HG03442 (cell line): ENCODE results near the gene F12.
"Not testable (repeated sequence)": the region's sequence is repeated elsewhere in the genome, so short reads cannot be mapped to it uniquely, and the experiment has no call there.

Source experiments
- ATAC-seq: cut with Tn5 transposase; IDR thresholded peaks from one replicate; pipeline ENCODE4 v1.9.1; 2021; ENCODE audit warnings: mild to moderate bottlenecking, moderate library complexity; ENCODE audit not compliant: unreplicated experiment

Gene F12

DNA sequence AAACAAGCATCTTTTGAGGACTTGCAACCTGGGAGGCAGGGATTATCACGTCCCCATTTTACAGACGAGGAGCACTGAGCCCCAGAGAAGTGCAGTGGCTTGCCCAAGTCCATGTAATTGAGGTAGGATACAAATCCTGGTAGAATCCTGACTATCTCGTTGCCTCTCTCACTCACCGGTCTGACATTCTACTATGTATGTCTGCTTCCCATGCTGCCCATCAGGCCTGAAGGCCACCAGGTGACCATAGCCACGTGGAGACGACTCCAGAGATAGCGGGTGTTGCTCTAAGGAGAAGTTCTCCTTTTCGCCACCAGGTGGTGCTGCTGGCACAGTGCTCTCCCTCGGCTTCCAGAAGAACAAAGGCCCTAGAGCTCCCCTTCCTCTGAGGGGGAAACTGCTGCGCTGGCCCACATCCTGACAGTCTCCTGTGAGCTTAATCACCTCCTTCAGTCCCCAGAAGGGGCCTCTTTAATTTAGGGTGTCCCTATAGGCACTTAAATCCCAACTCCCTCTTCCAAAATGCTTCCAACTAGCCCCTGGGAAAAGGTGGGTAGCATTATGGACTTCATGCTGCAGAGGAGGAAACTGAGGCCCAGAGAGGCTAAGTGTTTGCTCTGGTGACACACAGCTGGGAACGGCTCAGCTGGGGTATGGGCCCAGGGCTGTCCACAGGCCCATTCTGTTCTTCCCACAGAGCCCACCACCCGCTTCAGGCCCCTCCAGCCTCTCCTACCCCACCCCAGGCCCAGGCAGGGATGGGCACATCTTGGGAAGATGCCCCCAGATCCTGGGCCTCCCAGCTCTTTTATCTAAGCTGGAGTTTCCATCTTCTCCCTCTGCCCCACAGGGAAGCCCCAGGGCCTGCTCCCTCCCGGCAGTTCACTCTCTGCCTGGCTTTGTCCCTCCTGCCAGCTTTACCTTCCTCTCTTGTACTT, 18.7 kb downstream of the F12 start:
- no peak for ATAC-seq

DNA sequence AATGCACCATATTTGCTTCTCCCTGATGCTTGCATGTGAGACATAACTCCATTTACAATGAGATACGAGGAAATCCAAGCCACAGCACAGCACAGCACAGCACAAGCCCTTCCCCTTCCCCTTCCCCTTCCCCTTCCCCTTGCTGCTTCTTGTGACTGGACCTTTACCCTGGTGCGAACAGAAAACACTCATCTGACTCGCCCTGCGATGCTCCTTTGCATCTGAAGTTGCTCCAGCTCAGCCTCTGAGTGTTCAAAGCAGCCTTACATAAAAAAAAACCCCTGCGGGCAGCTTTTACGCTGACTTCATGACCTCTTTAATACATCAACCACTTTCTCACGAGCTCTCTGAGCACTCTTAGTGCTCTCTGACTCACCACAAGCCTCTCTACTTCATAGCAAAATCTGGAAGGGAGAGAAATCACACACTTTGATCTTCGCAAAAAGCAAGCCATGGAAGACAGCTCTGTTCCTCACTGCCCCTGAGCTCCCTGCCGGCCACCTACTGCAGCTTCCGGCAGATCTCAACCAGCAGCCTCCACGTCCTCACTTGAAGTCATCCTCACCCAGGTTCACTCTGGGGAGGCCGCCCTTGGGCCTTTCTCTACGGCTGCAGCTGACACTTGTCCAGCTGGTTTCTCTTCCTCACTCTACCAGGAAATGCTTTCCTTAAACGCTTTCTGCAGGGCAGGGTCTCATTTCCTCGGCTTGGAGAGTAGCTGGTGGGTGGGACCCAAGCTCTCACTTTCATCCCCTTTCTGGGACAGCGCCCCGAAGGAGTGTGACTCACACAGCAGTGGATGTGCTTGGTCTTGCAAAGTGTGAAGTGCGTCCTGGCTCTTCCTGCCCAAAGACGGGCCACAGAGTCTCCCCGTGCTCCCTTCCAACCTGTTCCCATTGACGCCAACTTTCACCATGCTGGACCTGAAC, 19.9 kb downstream of the F12 start:
- ATAC-seq, result peak; percentile 34

DNA sequence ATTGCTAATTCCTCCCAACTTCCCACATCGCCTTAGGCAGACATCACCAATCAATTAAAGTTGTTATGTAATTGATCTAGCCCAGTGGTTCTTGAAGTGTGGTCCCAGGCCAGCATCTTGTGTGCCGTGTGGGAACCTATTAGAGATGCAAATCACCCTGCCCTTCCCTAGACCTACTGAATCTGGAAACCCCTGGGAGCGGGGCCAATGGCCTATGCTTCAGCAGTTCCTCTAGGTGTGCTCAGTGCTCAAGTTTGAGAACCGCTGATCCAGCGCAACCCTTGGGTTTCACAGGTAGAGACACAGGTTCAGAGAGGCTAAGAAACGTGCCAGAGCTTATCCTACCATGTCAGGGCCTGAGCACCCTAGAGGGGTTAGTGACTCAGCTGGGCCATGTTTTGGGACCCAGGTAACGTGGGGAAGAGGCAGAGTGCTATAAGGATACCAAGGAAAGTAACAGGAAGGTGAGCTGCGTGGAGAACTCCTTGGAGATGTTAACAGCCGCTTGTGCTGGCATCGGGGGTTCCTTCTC, 20.8 kb downstream of the F12 start:
- no peak for ATAC-seq

GRCh38 chr5:177387405-177387804, 22.0 kb downstream of the F12 start:
- no peak for ATAC-seq

DNA sequence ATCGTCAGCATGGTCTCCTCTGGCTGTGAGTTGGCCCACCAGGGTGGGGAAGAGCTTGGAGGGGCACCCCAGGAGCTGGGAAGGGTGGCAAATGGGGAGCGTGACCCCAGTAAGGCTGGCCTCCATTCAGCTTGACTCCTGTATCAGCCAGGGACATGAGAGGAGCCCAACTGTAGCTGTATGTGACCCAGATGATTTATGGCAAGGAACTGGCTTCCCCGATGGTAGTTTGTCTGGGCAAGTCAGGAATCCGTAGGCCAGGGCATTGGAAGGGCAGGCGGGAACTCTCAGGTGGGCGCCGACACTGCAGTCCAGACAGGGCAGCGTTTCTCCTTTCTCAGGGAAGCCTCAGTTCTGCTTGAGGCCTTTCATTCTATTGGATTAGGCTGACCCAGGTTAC, 22.8 kb downstream of the F12 start:
- ATAC-seq, result no peak

GRCh38 chr5:177385720-177386119, 23.6 kb downstream of the F12 start:
- no peak for ATAC-seq

- ATAC-seq, result no peak
Measured at GRCh38 chr5:177384134-177384533, 25.2 kb downstream of the F12 start, which contains the start of gene SLC34A1. Gene SLC34A1, plus strand, starts transcription at chr5:177384434. Its CDS starts 1,308 bp downstream, at chr5:177385742.

GRCh38 chr5:177383181-177383580, 26.2 kb downstream of the F12 start:
- no peak for ATAC-seq

DNA sequence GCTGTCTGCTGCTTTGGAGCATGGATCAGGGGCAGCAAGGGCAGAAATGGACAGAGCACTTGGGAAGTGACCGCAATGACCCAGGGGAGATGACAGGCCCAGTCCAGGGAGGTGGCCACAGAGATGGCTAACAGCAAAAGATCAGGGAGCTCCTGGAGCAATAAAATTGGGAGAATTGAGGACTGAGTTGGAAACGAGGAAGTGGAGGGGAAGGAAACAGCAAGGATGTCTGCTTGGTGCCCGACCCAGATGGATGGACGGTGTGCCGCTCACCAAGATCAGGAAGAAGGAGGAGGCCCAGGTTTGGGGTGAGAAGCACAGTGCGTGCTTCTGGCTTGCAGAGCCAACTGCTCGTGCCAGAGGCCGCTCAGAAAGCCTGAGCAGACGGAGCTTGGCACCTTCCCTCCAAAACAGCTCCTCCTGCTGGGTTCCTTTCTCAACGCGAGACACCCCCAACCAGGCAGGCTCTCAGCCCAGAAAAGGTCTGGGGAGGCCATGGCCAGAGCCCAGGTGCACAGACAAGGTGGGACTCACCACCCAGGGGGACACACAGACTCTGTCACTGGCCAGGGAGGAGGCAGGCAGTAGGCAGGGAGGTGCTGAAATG, 26.8 kb downstream of the F12 start:
- ATAC-seq, result no peak

DNA sequence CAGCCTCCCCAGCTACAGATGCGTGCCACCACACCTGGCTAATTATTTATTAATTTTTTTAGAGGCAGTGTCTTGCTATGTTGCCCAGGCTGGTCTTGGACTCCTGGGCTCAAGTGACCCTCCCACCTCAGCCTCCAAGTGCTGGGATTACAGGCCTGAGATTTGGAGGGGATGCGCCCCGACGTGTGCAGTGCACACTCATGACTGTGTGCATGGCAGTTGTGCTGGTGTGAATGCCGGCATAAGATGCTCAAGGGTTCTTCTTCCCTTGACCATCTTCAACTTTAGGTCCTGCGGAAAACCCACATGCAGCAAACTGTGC, 28.6 kb downstream of the F12 start:
- ATAC-seq, result no peak

- ATAC-seq, result peak; percentile 54
Measured at GRCh38 chr5:177378884-177379883, 30.2 kb downstream of the F12 start.

DNA sequence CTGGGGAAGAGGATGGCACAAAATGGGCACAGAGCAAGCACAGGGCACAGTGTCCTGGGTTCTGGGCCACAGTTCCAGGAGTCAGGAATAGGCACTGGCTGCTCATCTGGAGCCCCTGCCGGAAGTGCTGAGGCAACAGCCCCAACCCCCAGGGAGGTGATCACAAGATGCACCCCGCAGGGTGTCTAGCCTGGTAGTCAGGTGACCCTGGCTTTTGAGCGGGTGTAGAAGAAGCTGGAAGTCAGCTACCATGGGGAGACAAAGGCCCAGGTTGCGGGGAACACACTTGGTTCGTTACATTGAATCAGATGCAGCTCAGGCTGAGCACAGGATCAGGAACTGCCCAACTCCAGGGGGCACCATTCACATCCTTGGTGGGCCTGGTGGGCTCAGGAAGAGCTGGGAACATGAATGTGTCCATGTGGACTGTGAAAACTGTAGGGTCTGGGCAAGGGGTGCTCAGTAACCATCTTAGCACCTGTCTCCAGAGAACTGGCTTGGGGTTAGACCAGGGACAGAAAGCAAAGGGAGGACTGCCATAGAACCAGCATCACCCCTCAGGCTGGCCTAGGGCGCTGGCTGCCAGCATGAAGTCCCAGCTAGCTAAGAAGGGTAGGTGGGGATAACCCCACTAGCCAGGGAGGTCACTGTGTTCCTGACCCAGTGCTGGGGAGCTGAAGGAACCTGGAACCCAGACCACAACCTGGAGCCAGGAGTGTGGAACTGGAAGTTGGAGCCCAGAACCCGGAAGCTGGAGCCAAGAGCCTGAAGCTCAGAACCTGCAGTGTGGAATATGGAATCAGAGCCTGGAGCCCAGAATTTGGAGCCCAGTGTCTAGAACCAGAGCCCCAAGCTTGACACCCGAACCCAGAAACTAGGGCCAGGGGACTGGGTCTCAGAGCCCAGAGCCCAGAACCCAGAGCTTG, 31.2 kb downstream of the F12 start:
- ATAC-seq, result no peak

DNA sequence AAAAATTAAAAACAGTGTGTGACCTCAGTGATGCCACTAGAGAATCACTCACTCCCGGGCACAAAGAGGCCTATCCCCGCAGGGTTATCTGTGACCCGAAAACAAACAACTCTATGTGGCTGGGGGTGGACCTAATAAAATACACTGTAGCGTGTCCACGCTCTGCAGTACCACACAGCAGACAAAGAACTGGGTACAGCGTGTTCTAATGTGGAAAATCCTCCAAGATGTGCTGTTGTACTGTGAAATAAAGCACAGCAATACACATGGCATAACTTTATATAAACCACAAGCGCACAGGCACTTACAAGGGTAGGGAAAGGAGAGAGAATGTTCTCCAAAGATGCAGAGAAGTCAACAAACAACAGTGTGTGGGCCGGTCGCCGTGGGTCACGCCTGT, 33.3 kb downstream of the F12 start:
- no peak for ATAC-seq

GRCh38 chr5:177375516-177375915, 33.8 kb downstream of the F12 start:
- not testable (repeated sequence) for ATAC-seq

DNA sequence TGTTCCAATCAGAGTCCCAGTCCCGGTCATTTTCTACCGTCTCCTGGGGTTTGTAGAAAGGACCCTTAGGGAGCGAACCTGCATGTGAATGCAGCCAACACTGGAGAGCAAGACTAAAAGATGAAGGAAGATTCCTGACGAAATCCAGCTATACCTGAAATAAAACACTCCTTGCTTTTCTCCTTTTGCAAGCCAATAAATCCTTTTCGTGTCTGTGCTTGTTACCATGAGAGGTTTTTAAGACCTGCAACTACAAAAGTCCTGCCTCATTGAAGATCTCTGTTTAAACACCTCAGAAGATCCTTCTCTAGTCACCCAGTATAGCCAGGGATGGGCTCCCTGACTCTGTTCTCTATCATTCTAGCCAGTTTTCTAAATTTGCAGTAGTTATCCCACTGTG, 35.2 kb downstream of the F12 start:
- ATAC-seq, result no peak

- ATAC-seq, result no peak
Measured at GRCh38 chr5:177373806-177374205, 35.6 kb downstream of the F12 start.

- no peak for ATAC-seq
Measured at GRCh38 chr5:177372910-177373309, 36.5 kb downstream of the F12 start.

GRCh38 chr5:177372034-177372896, 37.1 kb downstream of the F12 start:
- no peak for ATAC-seq
